ENCODE measurements around the gene ADAMTS15. TPM values are rescaled to one million over a fixed set of nuclear protein-coding genes. Genes with fewer than 3 reads are reported as not detected.

The ADAMTS15 gene
- total RNA-seq, 4 donors from 2014 or later, result 1.6 to 8.2 (median 2.4) TPM

DNA sequence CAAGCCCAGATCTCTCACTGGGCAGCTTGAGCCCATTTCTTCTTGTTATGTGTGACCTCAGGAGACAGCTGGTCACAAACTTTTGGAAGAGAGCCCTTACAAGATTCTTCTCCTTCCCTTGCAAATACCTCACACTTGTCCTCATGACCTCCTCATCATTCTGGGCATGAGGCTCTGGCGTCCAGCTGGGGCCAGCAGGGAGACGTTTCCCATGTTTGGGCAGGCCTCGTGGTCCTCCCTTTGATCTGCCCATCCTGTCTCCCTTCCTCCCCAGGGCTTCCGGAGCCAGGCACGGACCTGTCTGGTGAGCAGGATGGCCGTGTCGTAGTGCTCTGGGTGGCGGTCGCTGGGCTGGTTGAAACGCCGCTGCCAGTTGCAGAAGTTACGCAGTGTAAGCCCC is 29.7 kb upstream of the ADAMTS15 start:
- intact Hi-C loops (cut with DNase I; ENCODE audit: low total_unique reads), result no loop called here

DNA sequence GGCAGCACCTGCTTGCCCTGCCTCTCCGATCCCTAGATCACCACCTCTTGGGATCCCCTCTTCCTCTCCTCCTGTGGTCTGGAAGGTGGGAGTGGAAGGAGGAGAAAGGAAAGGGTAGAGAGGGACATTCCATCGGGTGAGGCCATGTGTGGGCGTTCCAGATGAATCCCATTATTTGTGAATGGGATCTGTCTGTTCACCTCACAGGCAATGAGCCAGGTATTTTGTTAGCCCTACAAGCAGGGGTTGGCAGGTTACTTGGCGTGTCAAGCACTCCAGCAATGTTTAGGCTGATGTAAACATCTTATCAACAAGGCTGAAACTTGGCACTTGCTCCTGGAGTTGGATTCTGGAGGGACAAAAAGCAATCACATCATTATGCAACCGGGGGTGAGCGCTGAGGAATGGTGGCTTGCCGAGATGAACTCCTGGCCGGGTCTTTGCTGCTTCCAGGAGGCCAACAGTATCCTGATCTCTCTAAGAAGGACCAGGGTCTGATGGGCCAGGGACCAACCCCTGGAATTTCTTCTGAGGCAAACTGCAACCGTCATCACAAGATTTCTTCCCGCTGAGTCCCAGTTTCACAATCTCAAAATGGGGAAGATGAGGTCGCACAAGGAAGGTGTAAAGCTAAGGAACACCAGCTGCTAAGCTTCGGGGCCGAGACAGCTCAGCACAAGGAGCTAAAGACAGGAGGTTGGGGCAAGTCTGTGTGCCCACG is 27.8 kb upstream of the ADAMTS15 start:
- Histone ChIP-seq H3K27me3 (peaks cover 1% of the 10 kb centered on the region), H3K36me3 (no peaks in the 10 kb centered on the region), H3K4me1 (peaks cover 0 to 7% (median 3%) of the 10 kb centered on the region in 4 donors), H3K27ac (peak overlapping the region; percentile 29 to 58 (median 44)), H3K4me3 (no peak overlapping the region), H3K9me3 (no peaks in the 10 kb centered on the region)
- in situ Hi-C loops (cut with MboI; ENCODE audit: low pct_ligation_motif_present in 1 of 4, low pct_unique_long_range_greater_than_20kb in 1 of 4, low sequenced_read_pairs in 3 of 4) (loop anchor here in 2 of 4 donors (10.0 to 25.0 kb wide), 2 partner anchors 206 to 208 kb away; no protein-coding TSS in a partner anchor), intact Hi-C loops (cut with DNase I; ENCODE audit: low total_unique reads) (no loop called here)
- TF ChIP-seq EP300 (IDR thresholded peaks at IDR 0.05; ENCODE audit: low read depth), result no peak
- TF ChIP-seq, protein P1, sequence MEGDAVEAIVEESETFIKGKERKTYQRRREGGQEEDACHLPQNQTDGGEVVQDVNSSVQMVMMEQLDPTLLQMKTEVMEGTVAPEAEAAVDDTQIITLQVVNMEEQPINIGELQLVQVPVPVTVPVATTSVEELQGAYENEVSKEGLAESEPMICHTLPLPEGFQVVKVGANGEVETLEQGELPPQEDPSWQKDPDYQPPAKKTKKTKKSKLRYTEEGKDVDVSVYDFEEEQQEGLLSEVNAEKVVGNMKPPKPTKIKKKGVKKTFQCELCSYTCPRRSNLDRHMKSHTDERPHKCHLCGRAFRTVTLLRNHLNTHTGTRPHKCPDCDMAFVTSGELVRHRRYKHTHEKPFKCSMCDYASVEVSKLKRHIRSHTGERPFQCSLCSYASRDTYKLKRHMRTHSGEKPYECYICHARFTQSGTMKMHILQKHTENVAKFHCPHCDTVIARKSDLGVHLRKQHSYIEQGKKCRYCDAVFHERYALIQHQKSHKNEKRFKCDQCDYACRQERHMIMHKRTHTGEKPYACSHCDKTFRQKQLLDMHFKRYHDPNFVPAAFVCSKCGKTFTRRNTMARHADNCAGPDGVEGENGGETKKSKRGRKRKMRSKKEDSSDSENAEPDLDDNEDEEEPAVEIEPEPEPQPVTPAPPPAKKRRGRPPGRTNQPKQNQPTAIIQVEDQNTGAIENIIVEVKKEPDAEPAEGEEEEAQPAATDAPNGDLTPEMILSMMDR (IDR thresholded peaks at IDR 0.05), result no peak
- TF ChIP-seq POLR2A (IDR thresholded peaks at IDR 0.05), result no peak
- TF ChIP-seq POLR2AphosphoS5 (IDR thresholded peaks at IDR 0.05), result no peak
- WGBS, 2 donors (ENCODE audit: low coverage in 1 of 2), result 60 to 71% methylated on average over 2 to 14 of the region's 14 CpGs
- no peak for DNase-seq

More for the DNA sequence above, 29.7 kb upstream of the ADAMTS15 start:
- no peak for DNase-seq
- no peak overlapping the region for H3K4me3 ChIP-seq
- no peaks in the 10 kb centered on the region for H3K27me3 ChIP-seq
- H3K9me3 ChIP-seq, result no peaks in the 10 kb centered on the region
- TF ChIP-seq, protein P1 (IDR thresholded peaks at IDR 0.05), result no peak
- TF ChIP-seq EP300 (IDR thresholded peaks at IDR 0.05; ENCODE audit: low read depth) (no peak), POLR2AphosphoS5 (IDR thresholded peaks at IDR 0.05) (no peak), POLR2A (IDR thresholded peaks at IDR 0.05) (no peak)
- peak overlapping the region in 3 of 4 donors; percentile 34 to 51 (median 42) for H3K27ac ChIP-seq
- H3K4me1 ChIP-seq, result peaks cover 0 to 7% (median 3%) of the 10 kb centered on the region in 4 donors
- 20 to 71% methylated on average over 3 to 12 of the region's 12 CpGs for WGBS, 2 donors (ENCODE audit: low coverage in 1 of 2)
- no peaks in the 10 kb centered on the region for H3K36me3 ChIP-seq
- in situ Hi-C loops (cut with MboI; ENCODE audit: low pct_ligation_motif_present in 1 of 4, low pct_unique_long_range_greater_than_20kb in 1 of 4, low sequenced_read_pairs in 3 of 4), result loop anchor here in 1 of 4 donors (25.0 kb wide), 1 partner anchor 206 kb away; no protein-coding TSS in a partner anchor

DNA sequence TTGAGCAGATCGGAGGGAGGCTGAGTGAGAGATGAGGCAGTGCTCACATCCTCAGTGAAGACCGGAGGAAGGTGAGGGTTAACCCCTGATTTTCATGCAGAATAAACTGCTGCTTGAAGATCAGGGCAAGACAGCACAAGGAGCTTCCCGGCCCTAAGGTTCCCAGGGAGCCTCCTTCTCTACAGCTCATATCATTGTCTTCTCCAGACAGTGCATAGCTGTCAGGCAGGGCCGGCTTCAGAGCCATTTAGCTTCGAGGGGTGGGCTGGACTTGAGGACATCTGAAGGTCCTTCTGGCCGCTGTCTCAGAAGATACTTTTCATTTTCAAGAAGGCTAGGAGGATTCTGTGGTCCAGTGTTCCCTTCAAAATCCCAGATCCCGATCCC is 27.3 kb upstream of the ADAMTS15 start:
- DNase-seq, result no peak
- Histone ChIP-seq H3K9me3 (no peaks in the 10 kb centered on the region), H3K27me3 (peaks cover 7% of the 10 kb centered on the region), H3K4me3 (no peak overlapping the region), H3K36me3 (no peaks in the 10 kb centered on the region), H3K4me1 (peaks cover 0 to 7% (median 3%) of the 10 kb centered on the region in 4 donors), H3K27ac (peak overlapping the region; percentile 29 to 58 (median 44))
- in situ Hi-C loops (cut with MboI; ENCODE audit: low pct_ligation_motif_present in 1 of 4, low pct_unique_long_range_greater_than_20kb in 1 of 4, low sequenced_read_pairs in 3 of 4), result loop anchor here in 2 of 4 donors (10.0 to 25.0 kb wide), 2 partner anchors 206 to 209 kb away; no protein-coding TSS in a partner anchor
- intact Hi-C loops (cut with DNase I; ENCODE audit: low total_unique reads), result no loop called here
- WGBS, 2 donors (ENCODE audit: low coverage in 1 of 2), result 85% methylated on average over 7 of the region's 7 CpGs; no CpG with 5 or more reads in 1 of the 2 donors
- no peak for TF ChIP-seq POLR2AphosphoS5 (IDR thresholded peaks at IDR 0.05)
- TF ChIP-seq EP300 (IDR thresholded peaks at IDR 0.05; ENCODE audit: low read depth), result no peak
- TF ChIP-seq POLR2A (IDR thresholded peaks at IDR 0.05), result no peak
- TF ChIP-seq, protein P1 (IDR thresholded peaks at IDR 0.05), result no peak

DNA sequence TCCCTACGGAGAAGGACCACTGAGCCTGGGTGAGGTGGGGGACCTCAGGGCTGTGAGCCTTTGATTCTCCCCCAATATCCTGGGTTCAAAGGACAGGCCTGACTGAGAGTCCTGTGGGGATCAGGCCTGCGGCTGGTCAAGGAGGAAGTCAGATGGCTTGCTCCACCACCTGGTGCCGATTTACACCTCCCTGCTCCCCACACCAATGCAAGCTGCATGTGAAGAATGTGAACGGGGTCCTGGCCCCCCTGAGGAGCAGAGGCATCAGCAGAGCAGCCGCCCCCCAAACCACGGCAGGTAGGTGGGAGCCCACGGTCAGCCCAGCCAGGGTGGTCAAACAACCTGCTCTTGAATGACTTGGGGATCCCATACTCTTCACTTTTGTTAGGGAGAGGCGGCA is 26.7 kb upstream of the ADAMTS15 start:
- Histone ChIP-seq H3K9me3 (no peaks in the 10 kb centered on the region), H3K27me3 (peaks cover 12% of the 10 kb centered on the region), H3K4me1 (peaks cover 0 to 7% (median 3%) of the 10 kb centered on the region in 4 donors), H3K27ac (peak overlapping the region in 1 of 4 donors; percentile 36), H3K4me3 (no peak overlapping the region), H3K36me3 (no peaks in the 10 kb centered on the region)
- no peak for DNase-seq
- intact Hi-C loops (cut with DNase I; ENCODE audit: low total_unique reads), result no loop called here
- WGBS, 2 donors (ENCODE audit: low coverage in 1 of 2), result 84% methylated on average over 8 of the region's 8 CpGs; no CpG with 5 or more reads in 1 of the 2 donors
- in situ Hi-C loops (cut with MboI; ENCODE audit: low pct_ligation_motif_present in 1 of 4, low pct_unique_long_range_greater_than_20kb in 1 of 4, low sequenced_read_pairs in 3 of 4), result loop anchor here in 2 of 4 donors (10.0 to 25.0 kb wide), 2 partner anchors 207 to 209 kb away; no protein-coding TSS in a partner anchor
- TF ChIP-seq, protein P1 (IDR thresholded peaks at IDR 0.05), result no peak
- no peak for TF ChIP-seq POLR2A (IDR thresholded peaks at IDR 0.05)
- no peak for TF ChIP-seq POLR2AphosphoS5 (IDR thresholded peaks at IDR 0.05)
- TF ChIP-seq EP300 (IDR thresholded peaks at IDR 0.05; ENCODE audit: low read depth), result no peak
